ENCODE measurements around the gene LRRC42. TPM values are rescaled to one million over a fixed set of nuclear protein-coding genes. Genes with fewer than 3 reads are reported as not detected.

Gene LRRC42
- total and polyA plus RNA-seq, 9 of the 15 experiments (the other 6 are each of a cell fraction or from before 2014, with no cell fraction given), result 17.3 to 51.9 (median 35.5) TPM

DNA sequence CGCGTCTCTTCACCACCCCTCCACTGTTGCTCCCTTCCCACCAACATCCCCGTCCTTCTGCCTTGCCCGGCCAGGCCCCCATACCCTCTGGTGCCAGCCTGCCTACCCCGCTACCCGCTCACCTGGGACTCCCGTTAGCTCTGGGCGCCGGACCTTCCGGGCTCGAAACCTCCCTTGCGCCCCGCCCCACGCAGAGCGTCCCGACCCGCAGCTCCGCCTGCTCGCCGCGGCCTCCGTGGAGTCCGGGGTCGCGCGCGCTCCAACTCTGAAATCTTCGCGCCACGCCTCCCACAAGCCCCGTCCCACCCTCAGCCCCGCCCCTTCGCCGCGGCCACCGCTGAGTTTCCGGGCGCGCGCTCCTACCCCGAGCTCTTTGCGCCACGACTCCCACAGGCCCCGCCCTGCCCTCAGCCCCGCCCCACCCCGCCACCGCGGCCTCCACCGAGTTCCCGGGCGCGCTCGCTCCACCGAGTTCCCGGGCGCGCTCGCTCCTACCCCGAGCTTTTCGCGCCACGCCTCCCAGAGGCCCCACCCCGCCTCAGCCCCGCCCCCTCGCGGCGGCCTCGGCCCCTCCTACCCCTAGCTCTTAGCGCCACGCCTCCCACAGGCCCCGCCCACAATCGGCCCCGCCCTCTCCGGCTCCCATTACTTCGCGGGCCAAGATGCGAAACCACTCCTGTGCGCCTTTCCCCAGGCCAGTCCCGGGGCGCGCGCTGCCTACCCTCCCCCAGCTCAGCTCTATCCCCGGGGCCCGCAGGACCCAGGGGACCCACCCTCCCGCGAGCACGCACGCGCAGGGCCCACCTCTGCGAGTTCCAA is 508 bp upstream of the LRRC42 start, which contains the start of gene IFT25 (continued):
- TF ChIP-seq, protein P1, sequence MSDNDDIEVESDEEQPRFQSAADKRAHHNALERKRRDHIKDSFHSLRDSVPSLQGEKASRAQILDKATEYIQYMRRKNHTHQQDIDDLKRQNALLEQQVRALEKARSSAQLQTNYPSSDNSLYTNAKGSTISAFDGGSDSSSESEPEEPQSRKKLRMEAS (CRISPR knock-in tag; IDR thresholded peaks at IDR 0.05), result peak; percentile 27; the same call in 1 of the 2 replicates
- peak; percentile 58; the same call in 1 of the 2 replicates for TF ChIP-seq HDAC2 (IDR thresholded peaks at IDR 0.05)
- 0 out of 2 replicates have a peak, but pooled peaks have one; percentile 14 for TF ChIP-seq ZNF232 (CRISPR knock-in tag; IDR thresholded peaks at IDR 0.05)
- no peak for TF ChIP-seq HNRNPUL1 (IDR thresholded peaks at IDR 0.05; ENCODE audit: low read length)
- TF ChIP-seq KLF1 (tag; IDR thresholded peaks at IDR 0.05), result peak; percentile 68; the same call in 1 of the 2 replicates
- no peak; the same call in 1 of the 2 replicates for TF ChIP-seq RB1 (IDR thresholded peaks at IDR 0.05; ENCODE audit: low read depth)
- TF ChIP-seq MAFK (IDR thresholded peaks at IDR 0.05; ENCODE audit: low read length), result no peak
- TF ChIP-seq TGIF2 (CRISPR knock-in tag; IDR thresholded peaks at IDR 0.05), result no peak
- TF ChIP-seq, protein P2, sequence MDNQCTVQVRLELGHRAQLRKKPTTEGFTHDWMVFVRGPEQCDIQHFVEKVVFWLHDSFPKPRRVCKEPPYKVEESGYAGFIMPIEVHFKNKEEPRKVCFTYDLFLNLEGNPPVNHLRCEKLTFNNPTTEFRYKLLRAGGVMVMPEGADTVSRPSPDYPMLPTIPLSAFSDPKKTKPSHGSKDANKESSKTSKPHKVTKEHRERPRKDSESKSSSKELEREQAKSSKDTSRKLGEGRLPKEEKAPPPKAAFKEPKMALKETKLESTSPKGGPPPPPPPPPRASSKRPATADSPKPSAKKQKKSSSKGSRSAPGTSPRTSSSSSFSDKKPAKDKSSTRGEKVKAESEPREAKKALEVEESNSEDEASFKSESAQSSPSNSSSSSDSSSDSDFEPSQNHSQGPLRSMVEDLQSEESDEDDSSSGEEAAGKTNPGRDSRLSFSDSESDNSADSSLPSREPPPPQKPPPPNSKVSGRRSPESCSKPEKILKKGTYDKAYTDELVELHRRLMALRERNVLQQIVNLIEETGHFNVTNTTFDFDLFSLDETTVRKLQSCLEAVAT (IDR thresholded peaks at IDR 0.05), result peak; percentile 54 to 76; a peak in 2 of 4 replicates
- TF ChIP-seq NCOA1 (IDR thresholded peaks at IDR 0.05; ENCODE audit: low read depth), result no peak
- TF ChIP-seq, protein P3, sequence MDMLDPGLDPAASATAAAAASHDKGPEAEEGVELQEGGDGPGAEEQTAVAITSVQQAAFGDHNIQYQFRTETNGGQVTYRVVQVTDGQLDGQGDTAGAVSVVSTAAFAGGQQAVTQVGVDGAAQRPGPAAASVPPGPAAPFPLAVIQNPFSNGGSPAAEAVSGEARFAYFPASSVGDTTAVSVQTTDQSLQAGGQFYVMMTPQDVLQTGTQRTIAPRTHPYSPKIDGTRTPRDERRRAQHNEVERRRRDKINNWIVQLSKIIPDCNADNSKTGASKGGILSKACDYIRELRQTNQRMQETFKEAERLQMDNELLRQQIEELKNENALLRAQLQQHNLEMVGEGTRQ (CRISPR knock-in tag; IDR thresholded peaks at IDR 0.05), result no peak
- TF ChIP-seq TCF7 (IDR thresholded peaks at IDR 0.05; ENCODE audit: borderline replicate concordance), result no peak
- TF ChIP-seq FOXP1 (CRISPR knock-in tag; IDR thresholded peaks at IDR 0.05), result no peak
- TF ChIP-seq, protein P4, sequence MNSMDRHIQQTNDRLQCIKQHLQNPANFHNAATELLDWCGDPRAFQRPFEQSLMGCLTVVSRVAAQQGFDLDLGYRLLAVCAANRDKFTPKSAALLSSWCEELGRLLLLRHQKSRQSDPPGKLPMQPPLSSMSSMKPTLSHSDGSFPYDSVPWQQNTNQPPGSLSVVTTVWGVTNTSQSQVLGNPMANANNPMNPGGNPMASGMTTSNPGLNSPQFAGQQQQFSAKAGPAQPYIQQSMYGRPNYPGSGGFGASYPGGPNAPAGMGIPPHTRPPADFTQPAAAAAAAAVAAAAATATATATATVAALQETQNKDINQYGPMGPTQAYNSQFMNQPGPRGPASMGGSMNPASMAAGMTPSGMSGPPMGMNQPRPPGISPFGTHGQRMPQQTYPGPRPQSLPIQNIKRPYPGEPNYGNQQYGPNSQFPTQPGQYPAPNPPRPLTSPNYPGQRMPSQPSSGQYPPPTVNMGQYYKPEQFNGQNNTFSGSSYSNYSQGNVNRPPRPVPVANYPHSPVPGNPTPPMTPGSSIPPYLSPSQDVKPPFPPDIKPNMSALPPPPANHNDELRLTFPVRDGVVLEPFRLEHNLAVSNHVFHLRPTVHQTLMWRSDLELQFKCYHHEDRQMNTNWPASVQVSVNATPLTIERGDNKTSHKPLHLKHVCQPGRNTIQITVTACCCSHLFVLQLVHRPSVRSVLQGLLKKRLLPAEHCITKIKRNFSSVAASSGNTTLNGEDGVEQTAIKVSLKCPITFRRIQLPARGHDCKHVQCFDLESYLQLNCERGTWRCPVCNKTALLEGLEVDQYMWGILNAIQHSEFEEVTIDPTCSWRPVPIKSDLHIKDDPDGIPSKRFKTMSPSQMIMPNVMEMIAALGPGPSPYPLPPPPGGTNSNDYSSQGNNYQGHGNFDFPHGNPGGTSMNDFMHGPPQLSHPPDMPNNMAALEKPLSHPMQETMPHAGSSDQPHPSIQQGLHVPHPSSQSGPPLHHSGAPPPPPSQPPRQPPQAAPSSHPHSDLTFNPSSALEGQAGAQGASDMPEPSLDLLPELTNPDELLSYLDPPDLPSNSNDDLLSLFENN (IDR thresholded peaks at IDR 0.05; ENCODE audit: low read depth in 2 of 2, low read length in 2 of 2), result no peak
- TF ChIP-seq PRPF4 (IDR thresholded peaks at IDR 0.05; ENCODE audit: insufficient read depth, low read depth, low read length, poor library complexity, severe bottlenecking), result no peak
- 0 out of 2 replicates have a peak, but pooled peaks have one; percentile 70 for TF ChIP-seq HNRNPL (IDR thresholded peaks at IDR 0.05; ENCODE audit: low read depth, low read length)
- no peak for TF ChIP-seq TSC22D4 (tag; IDR thresholded peaks at IDR 0.05)
- TF ChIP-seq, protein P5, sequence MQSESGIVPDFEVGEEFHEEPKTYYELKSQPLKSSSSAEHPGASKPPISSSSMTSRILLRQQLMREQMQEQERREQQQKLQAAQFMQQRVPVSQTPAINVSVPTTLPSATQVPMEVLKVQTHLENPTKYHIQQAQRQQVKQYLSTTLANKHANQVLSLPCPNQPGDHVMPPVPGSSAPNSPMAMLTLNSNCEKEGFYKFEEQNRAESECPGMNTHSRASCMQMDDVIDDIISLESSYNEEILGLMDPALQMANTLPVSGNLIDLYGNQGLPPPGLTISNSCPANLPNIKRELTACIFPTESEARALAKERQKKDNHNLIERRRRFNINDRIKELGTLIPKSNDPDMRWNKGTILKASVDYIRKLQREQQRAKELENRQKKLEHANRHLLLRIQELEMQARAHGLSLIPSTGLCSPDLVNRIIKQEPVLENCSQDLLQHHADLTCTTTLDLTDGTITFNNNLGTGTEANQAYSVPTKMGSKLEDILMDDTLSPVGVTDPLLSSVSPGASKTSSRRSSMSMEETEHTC (IDR thresholded peaks at IDR 0.05), result no peak
- TF ChIP-seq ZNF707 (CRISPR knock-in tag; conservative IDR thresholded peaks at IDR 0.05), result no peak
- no peak for TF ChIP-seq SRSF1 (IDR thresholded peaks at IDR 0.05; ENCODE audit: low read depth, low read length)
- TF ChIP-seq ZNF124 (CRISPR knock-in tag; IDR thresholded peaks at IDR 0.05), result no peak

Measured in K562 (cell line).